ENCODE data around the gene EMCN.

- TF ChIP-seq CTCF (IDR thresholded peaks at IDR 0.05; ENCODE audit: insufficient read depth, low read depth, low read length) (no peak), EZH2 (IDR thresholded peaks at IDR 0.05; ENCODE audit: insufficient read depth, low read length) (no peak)
These were observed 126.0 kb downstream of the EMCN start for GRCh38 chr4:100391863-100392262.
